WTC11 (cell line): ENCODE data around the gene SAMD1.

Source experiments
- FOXP1 ChIP-seq: sonication (generic); formaldehyde crosslinking; IDR thresholded peaks from 2 replicates; pipeline ENCODE4 v1.8.0; 2022; ENCODE audit warnings: missing genetic modification reagents, mild to moderate bottlenecking, moderate library complexity, borderline replicate concordance
- SOX15 ChIP-seq: fragments of 250-450 bp; sonication (Bioruptor Pico); IDR thresholded peaks from 2 replicates; pipeline ENCODE4 v1.9.0; 2021; ENCODE audit warnings: mild to moderate bottlenecking
- TF ChIP-seq, protein P1 (sequence below): fragments of 200-600 bp; IDR thresholded peaks from 2 replicates; pipeline ENCODE4 v1.8.0; 2022; ENCODE audit warnings: antibody characterized with exemption

DNA sequence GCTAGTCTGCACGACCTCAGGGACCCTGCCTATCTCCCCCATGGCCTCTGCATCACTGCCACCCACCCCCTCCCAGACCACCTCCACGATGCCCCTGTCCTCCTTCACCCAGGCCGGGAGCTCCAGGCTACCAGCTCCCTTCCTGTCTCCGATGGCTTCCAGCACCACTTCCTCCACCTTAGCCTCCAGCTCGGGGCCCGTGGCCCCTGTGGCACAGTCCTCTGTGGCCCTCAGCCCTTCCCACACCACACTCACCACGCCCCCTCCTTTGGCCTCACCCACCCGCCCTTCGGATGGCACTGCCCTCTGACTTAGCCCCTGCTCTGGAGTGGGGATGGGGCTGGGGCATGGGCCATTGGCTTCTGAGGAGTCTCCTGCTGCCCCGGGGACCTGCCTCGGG lies 35.8 kb downstream of the SAMD1 start:
- no peak for TF ChIP-seq FOXP1 (CRISPR knock-in tag)
- TF ChIP-seq, protein P1, sequence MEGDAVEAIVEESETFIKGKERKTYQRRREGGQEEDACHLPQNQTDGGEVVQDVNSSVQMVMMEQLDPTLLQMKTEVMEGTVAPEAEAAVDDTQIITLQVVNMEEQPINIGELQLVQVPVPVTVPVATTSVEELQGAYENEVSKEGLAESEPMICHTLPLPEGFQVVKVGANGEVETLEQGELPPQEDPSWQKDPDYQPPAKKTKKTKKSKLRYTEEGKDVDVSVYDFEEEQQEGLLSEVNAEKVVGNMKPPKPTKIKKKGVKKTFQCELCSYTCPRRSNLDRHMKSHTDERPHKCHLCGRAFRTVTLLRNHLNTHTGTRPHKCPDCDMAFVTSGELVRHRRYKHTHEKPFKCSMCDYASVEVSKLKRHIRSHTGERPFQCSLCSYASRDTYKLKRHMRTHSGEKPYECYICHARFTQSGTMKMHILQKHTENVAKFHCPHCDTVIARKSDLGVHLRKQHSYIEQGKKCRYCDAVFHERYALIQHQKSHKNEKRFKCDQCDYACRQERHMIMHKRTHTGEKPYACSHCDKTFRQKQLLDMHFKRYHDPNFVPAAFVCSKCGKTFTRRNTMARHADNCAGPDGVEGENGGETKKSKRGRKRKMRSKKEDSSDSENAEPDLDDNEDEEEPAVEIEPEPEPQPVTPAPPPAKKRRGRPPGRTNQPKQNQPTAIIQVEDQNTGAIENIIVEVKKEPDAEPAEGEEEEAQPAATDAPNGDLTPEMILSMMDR: no peak
- no peak for TF ChIP-seq SOX15
